Thyroid gland (tissue), 4 donors: ENCODE results near the gene LAMA3.

ENCODE experiments used
- CTCF ChIP-seq, 6 experiments: fragments of 200-600 bp in 3 of 6; fragments of 450-650 bp in 3 of 6; sonication (generic) in 3 of 6; IDR thresholded peaks; one replicate each; pipeline ENCODE4 v1.5.1; 2016 to 2019; ENCODE audit warnings: antibody characterized with exemption in 6 of 6, mild to moderate bottlenecking in 2 of 6, inconsistent platforms in 1 of 6, moderate library complexity in 1 of 6
- POLR2A ChIP-seq, 2 donors: fragments of 450-650 bp; IDR thresholded peaks; one replicate each; pipeline ENCODE4 v1.6.1; 2017; ENCODE audit warnings: antibody characterized with exemption in 2 of 2, mild to moderate bottlenecking in 2 of 2, moderate library complexity in 1 of 2

DNA sequence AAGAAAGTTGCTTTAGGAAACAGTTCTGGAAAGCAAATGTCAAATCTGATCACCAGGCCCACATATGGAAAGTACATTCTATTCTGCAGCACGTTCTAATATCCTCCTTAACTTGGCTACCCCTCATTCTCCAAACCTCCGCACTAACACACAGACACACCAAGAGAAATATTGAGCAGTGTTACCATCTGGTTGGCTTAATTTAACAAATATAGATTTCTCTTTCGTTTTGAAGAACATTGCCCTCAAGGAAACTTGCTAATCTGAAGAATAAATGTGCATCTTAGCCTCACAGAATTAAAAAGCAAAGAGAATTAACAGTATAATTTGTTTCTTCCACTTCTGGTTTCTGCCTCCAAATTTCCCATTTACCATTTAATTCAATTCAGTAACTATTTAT lies 252.5 kb downstream of the LAMA3 start:
- TF ChIP-seq POLR2A (IDR thresholded peaks at IDR 0.05) (no peak), CTCF (IDR thresholded peaks at IDR 0.05) (no peak)
